Large intestine (tissue), 3 donors: ENCODE results near the gene ACOX3. TPM values are rescaled to one million over a fixed set of nuclear protein-coding genes. Genes with fewer than 3 reads are reported as not detected.

Source experiments
- DNase-seq, 2 donors: peaks; one replicate each; pipeline versions ENCODE4 v3.0.0 to v3.0.0-alpha.2; 2013
- H3K27ac ChIP-seq: one replicate; pipeline ENCODE4 v1.5.1; 2013; ENCODE audit warnings: low read length
- H3K27me3 ChIP-seq: 2 replicates; pipeline ENCODE4 v1.6.1; 2013; ENCODE audit warnings: low read length; ENCODE audit not compliant: control insufficient read depth, insufficient read depth
- H3K36me3 ChIP-seq: 2 replicates; pipeline ENCODE4 v1.6.1; 2013; ENCODE audit warnings: low read length; ENCODE audit not compliant: control insufficient read depth, insufficient read depth
- H3K4me1 ChIP-seq: one replicate; pipeline ENCODE4 v1.6.1; 2013; ENCODE audit warnings: low read length; ENCODE audit not compliant: control insufficient read depth, insufficient read depth
- H3K4me3 ChIP-seq: one replicate; pipeline ENCODE4 v1.5.1; 2013; ENCODE audit warnings: low read length
- H3K9me3 ChIP-seq: one replicate; pipeline ENCODE4 v1.6.1; 2013; ENCODE audit warnings: mild to moderate bottlenecking, low read depth, low read length, moderate library complexity; ENCODE audit not compliant: control insufficient read depth
- WGBS: methylation state at CpG from one replicate; pipeline ENCODE4 v1.1.5; 2013; ENCODE audit warnings: low lambda C conversion rate; ENCODE audit not compliant: insufficient coverage; 5-methylcytosine and 5-hydroxymethylcytosine counted together
- polyA plus RNA-seq: library from polyadenylated mRNA; unstranded; fragments of 120-200 nt; gene quantifications from one replicate; pipeline ENCODE4 v1.2.1, GENCODE V29; 2013

Gene ACOX3
- polyA plus RNA-seq, 1 donor: 19.7 TPM

- no peak for DNase-seq
- Histone ChIP-seq H3K4me3 (no peak overlapping the region), H3K27me3 (no peaks in the 10 kb centered on the region), H3K9me3 (no peaks in the 10 kb centered on the region), H3K36me3 (peaks cover 29% of the 10 kb centered on the region), H3K4me1 (peaks cover 3% of the 10 kb centered on the region), H3K27ac (no peak overlapping the region)
- 100% methylated on average over 1 of the region's 29 CpGs for WGBS
Measured at GRCh38 chr4:8475751-8476575, 35.4 kb upstream of the ACOX3 start.

- Histone ChIP-seq H3K4me3 (no peak overlapping the region), H3K9me3 (no peaks in the 10 kb centered on the region), H3K4me1 (peaks cover 3% of the 10 kb centered on the region), H3K27ac (no peak overlapping the region), H3K36me3 (peaks cover 32% of the 10 kb centered on the region), H3K27me3 (no peaks in the 10 kb centered on the region)
- WGBS: no CpG with 5 or more reads among the region's 13 CpGs
- DNase-seq: no peak
Measured at GRCh38 chr4:8474856-8475255, 34.3 kb upstream of the ACOX3 start.

GRCh38 chr4:8473920-8474590 is 33.5 kb upstream of the ACOX3 start:
- no CpG with 5 or more reads among the region's 20 CpGs for WGBS
- DNase-seq: no peak
- Histone ChIP-seq H3K9me3 (no peaks in the 10 kb centered on the region), H3K4me1 (peaks cover 3% of the 10 kb centered on the region), H3K27ac (no peak overlapping the region), H3K4me3 (no peak overlapping the region), H3K36me3 (peaks cover 37% of the 10 kb centered on the region), H3K27me3 (no peaks in the 10 kb centered on the region)

- no peak for DNase-seq
- Histone ChIP-seq H3K27me3 (no peaks in the 10 kb centered on the region), H3K27ac (peak overlapping the region; percentile 46), H3K4me1 (peaks cover 3% of the 10 kb centered on the region), H3K9me3 (no peaks in the 10 kb centered on the region), H3K4me3 (no peak overlapping the region), H3K36me3 (peaks cover 44% of the 10 kb centered on the region)
- WGBS: no CpG with 5 or more reads among the region's 23 CpGs
Measured at GRCh38 chr4:8473198-8473919, 32.8 kb upstream of the ACOX3 start.

GRCh38 chr4:8472689-8473197 is 32.2 kb upstream of the ACOX3 start:
- WGBS: 67% methylated on average over 1 of the region's 7 CpGs
- Histone ChIP-seq H3K36me3 (peaks cover 48% of the 10 kb centered on the region), H3K27me3 (no peaks in the 10 kb centered on the region), H3K27ac (peak overlapping the region; percentile 53), H3K4me3 (no peak overlapping the region), H3K4me1 (peaks cover 3% of the 10 kb centered on the region), H3K9me3 (no peaks in the 10 kb centered on the region)
- DNase-seq: peak; percentile 3 to 29

- peak overlapping the region; percentile 53 for H3K27ac ChIP-seq
- no peak for DNase-seq
- 80% methylated on average over 1 of the region's 8 CpGs for WGBS
Measured at GRCh38 chr4:8472158-8472688, 31.7 kb upstream of the ACOX3 start.

GRCh38 chr4:8471211-8471875 is 30.8 kb upstream of the ACOX3 start:
- no peak overlapping the region for H3K27ac ChIP-seq
- no peaks in the 10 kb centered on the region for H3K9me3 ChIP-seq
- H3K4me1 ChIP-seq: peaks cover 3% of the 10 kb centered on the region
- no peak for DNase-seq
- H3K27me3 ChIP-seq: no peaks in the 10 kb centered on the region
- WGBS: no CpG with 5 or more reads among the region's 24 CpGs
- peaks cover 45% of the 10 kb centered on the region for H3K36me3 ChIP-seq
- H3K4me3 ChIP-seq: no peak overlapping the region

More at GRCh38 chr4:8472158-8472688, 31.7 kb upstream of the ACOX3 start:
- Histone ChIP-seq H3K27me3 (no peaks in the 10 kb centered on the region), H3K4me1 (peaks cover 3% of the 10 kb centered on the region), H3K36me3 (peaks cover 45% of the 10 kb centered on the region), H3K9me3 (no peaks in the 10 kb centered on the region), H3K4me3 (no peak overlapping the region)

- Histone ChIP-seq H3K4me3 (no peak overlapping the region), H3K4me1 (peaks cover 3% of the 10 kb centered on the region), H3K27me3 (no peaks in the 10 kb centered on the region), H3K27ac (no peak overlapping the region), H3K9me3 (no peaks in the 10 kb centered on the region), H3K36me3 (peaks cover 46% of the 10 kb centered on the region)
- no peak for DNase-seq
- WGBS: no CpG with 5 or more reads among the region's 14 CpGs
Measured at GRCh38 chr4:8470451-8471024, 30.0 kb upstream of the ACOX3 start.

- no CpG with 5 or more reads among the region's 14 CpGs for whole genome bisulfite sequencing
- peaks cover 55% of the 10 kb centered on the region for H3K36me3 ChIP-seq
Measured at GRCh38 chr4:8469550-8469949, 29.0 kb upstream of the ACOX3 start.

More at GRCh38 chr4:8469550-8469949, 29.0 kb upstream of the ACOX3 start:
- Histone ChIP-seq H3K9me3 (no peaks in the 10 kb centered on the region), H3K4me1 (peaks cover 3% of the 10 kb centered on the region), H3K27ac (no peak overlapping the region), H3K4me3 (no peak overlapping the region), H3K27me3 (no peaks in the 10 kb centered on the region)
- DNase-seq: no peak
